Fibroblast of skin of scalp (primary cell): ENCODE measurements around the gene TTC38.

ENCODE experiments used
- DNase-seq: peaks from one replicate; pipeline ENCODE4 v3.0.0-alpha.2; 2013

The TTC38 gene

GRCh38 chr22:46278656-46279645 lies 11.1 kb downstream of the TTC38 start:
- DNase-seq: no peak

DNA sequence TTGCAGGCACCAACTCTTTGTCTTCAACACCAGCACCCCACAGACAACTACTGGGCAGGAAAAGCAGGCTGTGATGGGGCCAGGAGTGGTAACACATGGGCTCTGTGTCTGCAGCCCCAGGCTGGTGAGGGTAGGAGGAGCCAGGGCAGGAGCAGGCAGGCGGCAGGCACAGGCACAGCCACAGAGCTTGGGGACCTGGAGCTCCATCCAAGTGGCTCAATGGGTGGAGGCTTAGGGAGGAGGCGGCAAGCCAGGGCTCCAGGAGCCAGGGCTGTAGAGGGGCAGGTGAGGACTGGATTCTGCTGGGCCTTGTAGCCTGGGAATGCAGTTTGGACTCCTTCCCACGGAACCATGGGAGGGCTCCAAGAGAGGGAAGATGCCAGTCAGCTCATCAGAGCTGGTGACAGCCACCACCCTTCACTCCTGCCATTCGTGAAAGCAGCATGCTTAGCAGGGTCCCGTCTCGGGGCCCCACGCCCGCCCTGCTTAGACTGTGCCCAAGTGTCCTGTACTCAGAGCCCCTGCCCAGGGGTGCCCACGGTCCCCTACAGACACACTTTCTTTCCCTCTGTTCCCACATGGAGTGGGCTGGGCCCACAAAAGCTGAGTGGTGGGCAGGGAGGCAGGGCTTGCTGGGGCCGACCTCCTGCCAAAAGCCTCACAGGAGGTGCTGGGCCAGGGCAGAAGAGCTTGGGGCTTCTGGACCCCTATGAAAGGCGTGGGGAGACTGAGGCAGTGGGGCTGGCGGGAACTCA lies 12.4 kb downstream of the TTC38 start:
- DNase-seq: no peak

- DNase-seq: no peak
These were observed 13.3 kb downstream of the TTC38 start for GRCh38 chr22:46280999-46281623.

- DNase-seq: no peak
These were observed 14.3 kb downstream of the TTC38 start for GRCh38 chr22:46281866-46282678.

GRCh38 chr22:46286006-46286405 lies 18.2 kb downstream of the TTC38 start:
- peak; percentile 86 for DNase-seq

GRCh38 chr22:46286941-46287872 lies 19.4 kb downstream of the TTC38 start:
- DNase-seq: no peak

DNA sequence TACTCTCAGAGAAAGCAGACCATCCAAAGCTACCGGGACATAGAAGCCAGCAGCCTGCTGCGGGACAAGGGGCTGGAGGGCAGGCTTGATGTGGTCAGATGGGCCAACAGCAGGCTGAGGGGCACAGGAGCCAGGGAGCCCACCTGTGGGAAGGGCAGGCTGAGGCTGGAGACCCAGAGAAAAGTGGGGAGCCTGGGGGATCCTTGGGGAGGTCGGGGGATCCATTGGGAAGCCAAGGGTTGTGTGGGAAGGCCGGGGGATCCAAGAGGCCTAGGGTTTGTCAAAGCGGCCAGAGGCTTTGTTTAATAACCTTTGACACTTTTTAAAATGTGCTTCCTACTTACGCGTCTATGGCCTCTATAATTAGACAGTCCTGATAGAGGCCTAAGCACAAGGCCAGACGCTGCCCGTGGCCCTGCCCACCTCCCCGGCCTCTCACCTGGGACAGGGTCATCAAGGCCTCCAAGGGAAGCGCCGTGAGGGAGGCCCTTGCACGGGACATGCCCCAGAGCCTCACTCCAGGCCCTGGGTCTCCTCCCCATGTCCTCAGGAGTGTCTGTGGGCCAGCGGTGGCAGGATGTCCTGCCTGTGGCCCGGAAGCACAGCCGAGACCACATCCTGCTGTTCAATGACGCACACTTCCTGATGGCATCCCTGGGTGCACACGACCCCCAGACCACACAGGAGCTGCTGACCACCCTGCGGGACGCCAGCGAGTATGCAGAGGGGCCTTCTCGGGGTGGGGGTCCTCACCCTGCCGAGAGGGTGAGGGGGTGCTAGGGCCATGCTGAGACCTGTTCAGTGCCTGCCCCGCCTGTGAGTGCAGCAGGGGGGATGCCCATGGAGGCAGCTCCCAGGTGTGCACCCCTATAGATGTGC lies 20.3 kb downstream of the TTC38 start:
- no peak for DNase-seq

DNA sequence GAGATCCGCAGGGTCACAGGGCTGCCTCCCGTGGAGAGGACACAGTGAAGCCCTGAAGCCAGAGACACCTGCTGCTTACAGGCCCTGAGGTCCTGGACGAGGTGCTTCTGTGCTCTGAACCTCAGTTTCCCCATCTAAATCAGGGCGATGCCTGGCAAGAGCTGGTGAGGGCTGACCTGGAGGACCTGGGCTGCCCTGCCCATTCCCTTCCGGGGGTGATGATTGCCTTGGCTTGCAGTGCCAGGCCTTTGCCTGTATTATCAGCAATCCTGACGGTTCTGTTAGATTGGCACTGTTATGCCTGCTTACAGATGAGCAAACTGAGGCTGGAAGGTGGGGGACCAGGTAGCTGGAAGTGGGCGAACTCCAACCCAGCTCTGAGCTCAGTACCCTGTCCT lies 21.0 kb downstream of the TTC38 start:
- no peak for DNase-seq

DNA sequence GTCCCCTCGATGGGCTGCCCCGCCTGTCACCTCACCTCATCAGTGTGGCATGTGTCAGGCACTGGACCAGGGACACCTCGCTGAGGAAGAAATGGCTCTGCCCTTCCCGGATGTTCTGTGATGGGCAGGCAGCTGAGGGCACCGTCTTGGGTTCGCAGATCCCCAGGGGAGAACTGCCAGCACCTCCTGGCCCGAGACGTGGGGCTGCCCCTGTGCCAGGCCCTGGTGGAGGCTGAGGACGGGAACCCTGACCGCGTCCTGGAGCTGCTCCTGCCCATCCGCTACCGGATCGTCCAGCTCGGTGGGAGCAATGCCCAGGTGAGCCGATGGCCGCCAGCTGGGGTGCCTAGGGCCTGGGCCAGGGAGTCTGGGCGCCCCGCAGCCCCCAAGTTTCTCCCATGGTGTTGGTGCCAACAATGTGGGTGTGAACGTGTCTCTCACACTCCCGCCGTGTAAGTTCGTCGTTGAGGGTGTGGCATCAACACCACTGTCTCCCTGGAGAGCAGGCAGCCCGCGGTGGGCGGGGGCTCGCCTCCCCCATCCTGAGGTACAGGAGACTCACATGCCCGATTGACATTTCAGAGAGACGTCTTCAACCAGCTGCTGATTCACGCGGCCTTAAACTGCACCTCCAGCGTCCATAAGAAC lies 21.6 kb downstream of the TTC38 start:
- DNase-seq: no peak

GRCh38 chr22:46290121-46290842 lies 22.5 kb downstream of the TTC38 start:
- no peak for DNase-seq

GRCh38 chr22:46290843-46291785 lies 23.3 kb downstream of the TTC38 start:
- DNase-seq: no peak

GRCh38 chr22:46292173-46292572 lies 24.4 kb downstream of the TTC38 start:
- no peak for DNase-seq

DNA sequence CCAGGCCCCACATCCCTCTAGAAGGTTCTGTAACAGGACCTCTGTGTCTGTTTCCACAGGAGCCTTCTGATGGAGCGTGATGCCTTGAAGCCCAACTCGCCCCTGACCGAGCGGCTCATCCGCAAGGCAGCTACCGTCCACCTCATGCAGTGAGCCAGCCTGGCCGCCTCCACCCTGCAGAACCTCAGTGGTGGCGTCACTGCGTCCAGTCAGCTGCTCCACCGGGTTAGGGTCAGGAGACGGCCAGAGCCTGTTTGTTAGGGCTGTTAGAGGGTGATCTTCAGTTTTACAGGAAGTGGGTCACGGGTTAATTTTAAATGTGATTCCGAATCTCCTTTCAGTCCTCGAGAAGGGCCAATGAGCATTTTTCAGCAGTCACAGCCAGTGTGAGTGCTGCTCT lies 24.9 kb downstream of the TTC38 start:
- DNase-seq: no peak

DNA sequence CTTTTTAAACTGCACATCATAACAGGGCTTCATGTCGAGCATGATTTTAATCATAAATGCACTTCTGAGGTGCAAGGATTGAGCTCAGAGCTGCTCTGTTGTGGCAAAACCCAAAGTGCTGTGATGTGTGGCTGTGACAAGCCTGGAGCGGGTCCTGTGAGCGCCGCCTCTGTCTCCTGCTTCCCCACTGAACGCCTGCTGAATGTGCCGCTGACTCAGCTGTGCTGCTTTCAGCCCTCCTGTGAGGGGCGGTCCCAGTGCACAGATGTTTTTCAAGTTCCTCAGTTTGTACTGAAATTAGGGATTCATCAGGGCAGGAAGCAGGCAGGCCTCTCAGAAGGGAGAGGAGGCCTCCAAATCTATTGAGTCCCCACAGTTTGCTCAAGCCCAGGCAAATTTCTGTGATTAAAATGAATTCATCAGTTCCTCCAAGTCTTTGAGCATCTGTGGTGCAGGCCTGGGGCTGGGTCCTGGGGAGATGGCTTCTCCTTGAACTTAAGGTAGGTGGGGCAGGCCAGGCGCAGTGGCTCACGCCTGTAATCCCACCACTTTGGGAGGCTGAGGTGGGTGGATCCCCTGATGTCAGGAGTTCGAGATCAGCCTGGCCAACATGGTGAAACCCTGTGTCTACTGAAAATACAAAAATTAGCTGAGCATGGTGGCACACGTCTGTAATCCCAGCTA lies 25.9 kb downstream of the TTC38 start:
- DNase-seq: peak; percentile 80

DNA sequence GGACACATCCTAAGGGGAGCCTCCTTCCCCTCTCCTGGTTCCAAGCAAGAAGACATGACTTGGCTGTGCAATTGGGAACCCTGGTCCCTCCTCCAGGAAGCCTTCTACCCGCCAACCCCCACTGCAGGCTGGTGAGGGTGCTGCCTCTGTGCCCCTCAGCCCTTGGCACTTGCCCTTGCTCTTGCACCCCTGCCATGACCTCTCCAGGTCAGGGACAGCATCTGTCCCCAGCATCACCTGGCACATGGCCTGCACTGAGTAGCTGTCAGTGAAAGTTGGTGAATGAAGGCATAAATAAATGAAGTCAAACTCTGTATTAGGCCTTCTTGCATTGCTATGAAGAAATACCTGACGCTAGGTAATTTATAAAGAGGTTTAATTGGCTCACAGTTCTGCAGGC lies 27.0 kb downstream of the TTC38 start:
- DNase-seq: no peak

DNA sequence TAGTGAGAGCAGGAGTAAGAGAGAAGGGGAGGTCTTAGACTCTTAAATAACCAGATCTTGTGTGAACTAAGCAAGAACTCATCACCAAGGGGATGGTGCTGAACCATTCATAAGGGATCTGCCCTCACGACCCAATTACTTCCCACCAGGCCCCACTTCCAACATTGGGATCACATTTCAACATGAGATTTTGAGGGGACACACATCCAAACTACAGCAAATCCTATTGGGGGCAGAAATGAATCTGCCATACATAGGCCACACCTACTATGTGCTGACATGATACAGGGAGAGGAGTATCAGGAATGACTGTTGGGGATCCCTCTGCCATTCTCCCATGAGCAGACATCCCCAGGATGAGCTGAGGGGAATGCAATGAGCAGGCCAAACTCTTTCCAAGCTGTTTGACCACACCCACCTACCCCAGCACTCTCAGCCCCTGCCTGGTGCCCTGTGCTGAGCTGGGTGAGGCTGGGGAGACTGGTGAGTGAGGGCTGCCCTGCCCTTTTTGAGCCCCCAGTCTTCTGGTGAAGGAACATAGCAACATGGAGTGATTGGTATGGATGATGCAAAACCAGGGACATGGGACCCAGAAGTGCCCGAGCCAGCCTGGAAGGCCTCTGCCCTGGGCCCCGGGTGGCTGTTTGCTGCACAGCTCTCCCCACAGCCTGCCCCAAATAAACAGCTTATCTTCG lies 27.6 kb downstream of the TTC38 start:
- no peak for DNase-seq
